CD4-positive, alpha-beta T cell treated with Interleukin-6 at 100 ng/mL for 8 hours (primary cell): ENCODE data around the gene PARK7.

Experiments
- DNase-seq: peaks from one replicate; pipeline ENCODE4 v3.0.0-alpha.2; 2020; ENCODE audit warnings: mixed read lengths, low spot score

PARK7 gene

DNA sequence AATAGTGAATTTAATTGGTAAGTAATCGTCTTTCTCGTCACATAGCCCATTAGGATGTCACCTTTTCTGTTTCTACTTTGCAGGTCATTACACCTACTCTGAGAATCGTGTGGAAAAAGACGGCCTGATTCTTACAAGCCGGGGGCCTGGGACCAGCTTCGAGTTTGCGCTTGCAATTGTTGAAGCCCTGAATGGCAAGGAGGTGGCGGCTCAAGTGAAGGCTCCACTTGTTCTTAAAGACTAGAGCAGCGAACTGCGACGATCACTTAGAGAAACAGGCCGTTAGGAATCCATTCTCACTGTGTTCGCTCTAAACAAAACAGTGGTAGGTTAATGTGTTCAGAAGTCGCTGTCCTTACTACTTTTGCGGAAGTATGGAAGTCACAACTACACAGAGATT lies 23.3 kb downstream of the PARK7 start:
- DNase-seq = no peak

DNA sequence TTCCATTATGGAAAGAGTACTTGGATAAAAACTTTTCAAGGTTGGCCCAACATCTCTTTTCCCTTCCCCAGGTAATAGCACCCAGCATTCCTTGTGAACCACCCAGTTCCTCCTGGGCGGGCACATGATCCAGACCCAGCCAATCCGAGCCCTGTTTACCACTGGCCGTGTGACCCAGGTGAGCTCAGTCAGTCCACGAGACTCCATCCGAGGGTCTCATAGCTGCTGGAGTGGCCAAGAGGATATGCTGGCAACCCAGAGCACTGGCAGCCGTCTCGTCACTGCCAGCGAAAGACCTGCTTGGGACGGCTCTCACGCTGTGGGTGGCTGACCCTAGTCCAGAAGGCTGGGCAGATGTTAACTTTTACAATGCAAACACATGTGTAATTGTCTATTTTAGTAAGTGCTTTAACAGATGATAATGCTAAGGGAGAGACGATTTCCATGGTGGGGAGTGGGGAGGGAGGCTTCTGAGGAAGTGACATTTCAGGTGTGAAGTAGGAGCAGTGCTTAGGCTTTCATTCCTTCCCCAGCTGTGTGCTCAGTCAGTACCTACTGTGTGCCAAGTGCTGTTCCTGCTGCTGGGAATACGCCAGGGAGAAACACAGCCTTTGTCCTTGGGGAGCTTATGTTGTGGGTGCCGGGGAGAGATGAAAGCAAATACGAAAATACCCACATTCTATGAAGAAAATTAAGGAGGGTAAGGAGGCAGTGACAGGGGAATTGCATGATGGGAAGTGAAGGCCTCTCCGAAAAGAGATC lies 24.5 kb downstream of the PARK7 start:
- DNase-seq = no peak

DNA sequence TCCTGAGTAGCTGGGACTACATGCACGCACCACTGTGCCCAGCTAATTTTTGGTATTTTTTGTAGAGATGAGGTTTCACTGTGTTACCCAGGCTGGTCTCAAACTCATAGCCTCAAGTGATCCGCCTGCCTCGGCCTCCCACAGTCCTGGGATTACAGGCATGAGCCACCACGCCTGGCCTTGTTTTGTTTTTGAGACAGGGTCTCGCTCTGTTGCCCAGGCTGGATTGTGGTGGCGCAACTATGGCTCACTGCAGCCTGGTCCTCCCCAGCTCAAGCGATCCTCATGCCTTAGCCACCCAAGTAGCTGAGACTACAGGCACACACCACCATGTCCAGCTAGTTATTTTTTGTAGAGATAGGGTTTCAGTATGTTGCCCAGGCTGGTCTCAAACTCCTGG lies 26.0 kb downstream of the PARK7 start:
- no peak for DNase-seq

DNA sequence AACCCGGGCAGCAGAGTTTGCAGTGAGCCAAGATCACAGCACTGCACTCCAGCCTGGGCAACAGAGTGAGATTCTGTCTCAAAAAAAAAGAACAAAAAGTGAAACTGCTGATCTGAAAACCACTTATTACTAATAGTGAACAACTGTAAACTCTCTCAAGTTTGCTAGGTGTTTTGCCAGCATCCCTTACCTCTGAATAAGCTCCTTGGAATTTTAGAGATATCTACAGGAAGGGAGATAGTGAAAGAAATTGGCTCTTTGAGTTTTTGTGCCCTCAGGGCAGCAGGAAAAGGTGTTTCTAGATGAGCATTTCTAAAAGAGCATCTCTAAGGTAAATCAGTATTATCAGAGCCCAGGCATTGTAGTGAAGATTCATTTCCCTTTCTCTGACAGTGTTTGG lies 27.1 kb downstream of the PARK7 start:
- DNase-seq = no peak

DNA sequence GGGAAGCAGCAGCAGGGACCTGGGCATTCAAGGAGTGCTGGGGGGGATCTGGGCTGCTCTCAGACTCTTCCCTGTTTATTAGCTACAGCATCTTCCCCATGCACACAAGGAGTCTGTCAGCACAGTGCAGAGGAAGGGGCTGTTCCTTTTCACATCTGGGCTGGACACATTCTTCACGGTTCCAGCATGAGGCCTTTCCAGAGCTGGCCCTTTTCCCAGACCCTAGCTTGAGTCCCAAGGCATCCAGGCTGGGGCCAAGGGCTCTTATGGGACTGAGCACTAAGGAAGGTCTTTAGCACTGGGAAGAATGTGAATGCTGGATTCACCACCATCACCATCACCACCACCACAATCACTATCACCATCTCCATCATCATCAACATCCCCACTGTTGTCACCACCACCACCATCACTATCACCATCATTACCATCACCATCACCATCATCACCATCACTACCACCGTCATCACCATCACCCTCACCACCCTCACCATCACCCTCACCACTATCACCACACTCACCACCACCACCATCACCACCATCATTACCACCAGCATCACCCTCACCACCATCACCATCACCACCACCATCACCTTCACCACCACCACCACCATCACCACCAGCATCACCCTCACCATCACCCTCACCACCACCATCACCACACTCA lies 28.4 kb downstream of the PARK7 start:
- no peak for DNase-seq

DNA sequence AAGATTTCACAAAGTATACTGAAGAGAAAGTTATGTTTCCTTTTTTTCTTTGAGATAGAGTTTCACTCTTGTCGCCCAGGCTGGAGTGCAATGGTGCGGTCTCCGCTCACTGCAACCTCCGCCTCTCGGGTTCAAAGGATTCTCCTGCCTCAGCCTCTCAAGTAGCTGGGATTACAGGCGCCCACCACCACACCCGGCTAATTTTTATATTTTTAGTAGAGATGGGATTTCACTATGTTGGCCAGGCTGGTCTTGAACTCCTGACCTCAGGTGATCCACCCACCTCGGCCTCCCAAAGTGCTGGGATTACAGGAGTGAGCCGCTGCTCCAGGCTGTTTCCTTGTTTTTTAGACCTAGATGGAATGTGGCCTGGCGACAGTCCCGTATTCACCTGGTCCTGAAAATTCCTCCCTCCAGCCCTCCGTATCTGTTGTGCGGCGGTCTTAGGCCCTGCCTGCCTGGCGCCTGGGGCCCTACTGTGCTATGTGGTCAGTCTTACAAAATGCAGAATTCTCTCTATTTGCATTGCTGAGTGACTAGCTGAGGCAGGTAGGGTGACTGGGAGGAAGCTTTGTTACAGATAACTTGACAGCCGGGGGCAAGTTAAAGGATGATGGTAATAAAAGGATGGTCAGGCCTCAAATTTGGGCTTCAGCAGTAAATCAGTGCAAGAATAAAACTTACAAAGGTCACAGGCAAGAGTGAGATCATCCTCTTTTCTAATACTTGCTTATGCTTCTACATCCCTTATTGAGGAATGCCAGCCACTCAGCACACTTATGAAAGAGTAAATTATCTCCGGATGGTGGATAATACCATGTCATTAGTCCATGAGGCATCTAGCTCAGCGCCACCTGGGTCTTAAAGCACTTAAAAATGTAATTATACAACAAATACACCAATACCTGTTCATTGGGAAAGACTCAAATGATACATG lies 30.3 kb downstream of the PARK7 start:
- no peak for DNase-seq

DNA sequence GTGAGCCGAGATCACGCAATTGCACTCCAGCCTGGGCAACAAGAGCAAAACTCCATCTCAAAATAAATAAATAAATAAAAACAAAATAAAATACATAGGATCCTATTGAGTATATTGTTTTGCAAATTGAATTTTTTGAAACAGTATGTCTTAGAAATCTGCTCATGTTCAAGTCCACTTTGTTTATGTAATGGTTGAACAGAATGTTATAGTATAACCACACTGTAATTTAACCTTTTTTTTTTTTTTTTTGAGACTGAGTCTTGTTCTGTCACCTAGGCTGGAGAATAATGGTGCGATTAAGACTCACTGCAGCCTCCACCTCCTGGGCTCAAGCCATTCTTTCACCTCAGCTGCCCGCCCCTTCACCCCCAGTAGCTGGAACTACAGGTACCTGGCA lies 31.4 kb downstream of the PARK7 start:
- no peak for DNase-seq

DNA sequence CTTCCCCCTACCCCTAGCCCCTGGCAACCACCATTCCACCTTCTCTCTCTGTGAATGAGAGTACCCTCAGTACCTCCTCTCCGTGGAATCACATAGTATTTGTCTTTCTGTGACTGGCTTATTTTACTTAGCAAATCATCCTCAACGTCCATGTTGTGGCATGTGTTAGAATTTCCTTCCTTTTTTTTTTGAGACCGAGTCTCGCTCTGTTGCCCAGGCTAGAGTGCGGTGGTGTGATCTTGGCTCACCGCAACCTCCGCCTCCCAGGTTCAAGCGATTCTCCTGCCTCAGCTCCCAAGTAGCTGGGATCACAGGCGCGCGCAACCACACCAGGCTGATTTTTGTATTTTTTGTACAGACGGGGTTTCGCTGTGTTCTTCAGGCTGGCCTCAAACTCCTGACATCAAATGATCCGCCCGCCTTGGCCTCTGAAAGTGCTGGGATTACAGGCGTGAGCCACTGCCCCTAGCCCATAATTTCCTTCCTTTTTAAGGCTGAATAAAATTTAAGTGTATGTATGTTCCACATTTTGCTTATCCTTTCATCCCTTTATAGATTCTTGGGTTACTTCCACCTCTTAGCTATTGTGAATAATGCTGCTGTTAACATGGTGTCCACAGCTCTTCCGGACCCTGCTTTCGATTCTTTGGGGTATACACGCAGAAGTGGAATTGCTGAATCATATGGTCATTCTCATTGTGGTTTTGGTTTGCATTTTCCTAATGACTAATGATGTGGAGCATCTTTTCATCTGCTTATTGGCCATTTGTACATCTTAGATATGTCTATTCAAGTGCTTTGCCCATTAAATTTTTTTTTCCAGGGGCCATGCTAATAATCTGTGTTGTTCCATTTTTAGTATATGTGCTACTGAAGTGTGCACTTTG lies 32.3 kb downstream of the PARK7 start:
- DNase-seq = no peak

DNA sequence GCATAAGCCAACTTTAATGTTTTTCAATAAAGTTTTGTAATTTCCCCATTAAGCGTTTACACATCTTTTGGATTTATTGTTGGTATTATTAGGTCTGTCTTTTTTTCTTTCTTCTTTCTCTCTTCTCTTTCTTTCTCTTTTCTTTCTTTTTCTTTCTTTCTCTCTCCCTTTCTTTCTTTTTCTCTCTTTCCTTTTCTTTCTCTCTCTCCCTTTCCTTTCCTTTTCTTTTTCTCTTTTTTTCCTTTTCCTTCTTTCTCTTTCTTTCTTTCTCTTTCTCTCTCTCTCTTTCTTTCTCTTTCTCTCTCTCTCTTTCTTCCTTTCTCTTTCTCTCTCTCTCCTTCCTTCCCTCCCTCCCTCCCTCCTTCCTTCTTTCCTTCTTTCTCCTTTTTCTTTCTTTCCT lies 33.3 kb downstream of the PARK7 start:
- no peak for DNase-seq

DNA sequence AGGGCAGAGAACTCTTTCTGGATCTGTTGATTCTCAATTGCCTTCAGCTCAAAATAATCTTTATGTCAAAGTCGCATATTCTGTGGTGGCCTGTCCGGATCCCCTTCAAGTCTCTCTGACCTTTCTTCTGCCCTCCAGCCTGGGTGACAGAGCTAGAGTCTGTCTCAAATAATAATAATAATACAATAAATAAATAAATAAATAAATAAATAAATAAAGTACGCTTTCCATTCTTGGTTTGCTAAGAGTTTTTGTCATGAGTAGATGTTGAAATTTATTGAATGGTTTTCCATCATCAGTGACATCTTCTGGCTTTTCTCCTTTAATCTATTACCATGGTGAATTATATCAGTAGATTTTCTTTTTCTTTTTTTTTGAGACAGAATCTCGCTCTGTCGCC lies 33.9 kb downstream of the PARK7 start:
- DNase-seq = no peak

DNA sequence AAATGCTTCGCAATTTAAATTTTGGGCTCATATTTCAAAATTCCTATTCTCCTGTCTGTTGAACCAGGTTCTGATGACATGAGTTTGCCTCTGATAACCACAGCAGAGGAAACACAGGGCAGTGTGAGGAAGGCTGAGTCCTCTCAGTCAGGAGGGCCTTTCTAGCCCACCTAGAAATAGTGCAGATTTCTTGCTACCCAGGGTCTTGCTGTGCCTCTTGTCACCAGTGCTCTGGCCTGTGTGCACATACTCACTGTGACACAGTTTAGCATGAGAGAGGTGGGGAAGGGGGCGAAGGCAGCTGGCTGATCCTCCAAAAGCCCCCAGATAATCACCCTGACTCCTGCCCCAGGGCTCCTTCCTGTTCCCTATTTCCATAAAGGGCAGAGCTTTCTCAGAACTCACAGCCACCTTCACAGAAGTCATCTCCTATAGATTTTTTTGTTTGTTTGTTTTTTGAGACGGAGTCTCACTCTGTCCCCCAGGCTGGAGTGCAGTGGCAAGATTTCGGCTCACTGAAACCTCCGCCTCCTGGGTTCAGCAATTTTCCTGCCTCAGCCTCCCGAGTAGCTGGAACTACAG lies 40.9 kb downstream of the PARK7 start:
- DNase-seq = no peak

DNA sequence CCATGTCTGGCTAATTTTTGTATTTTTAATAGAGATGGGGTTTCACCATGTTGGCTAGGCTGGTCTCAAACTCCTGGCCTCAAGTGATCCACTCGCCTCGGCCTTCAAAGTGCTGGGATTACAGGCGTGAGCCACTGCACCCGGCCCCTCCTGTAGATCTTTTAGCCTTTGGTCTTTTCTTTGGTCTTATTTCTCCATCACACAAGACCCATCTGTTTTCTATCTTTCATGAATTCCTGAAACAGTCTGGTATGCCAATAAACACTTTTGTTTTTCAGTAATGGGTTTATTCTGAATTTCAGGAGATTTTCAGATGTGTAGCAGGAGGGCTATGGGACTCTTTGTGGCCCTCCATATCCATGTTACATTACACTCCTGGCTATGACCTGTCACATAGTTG lies 41.4 kb downstream of the PARK7 start:
- DNase-seq = no peak

DNA sequence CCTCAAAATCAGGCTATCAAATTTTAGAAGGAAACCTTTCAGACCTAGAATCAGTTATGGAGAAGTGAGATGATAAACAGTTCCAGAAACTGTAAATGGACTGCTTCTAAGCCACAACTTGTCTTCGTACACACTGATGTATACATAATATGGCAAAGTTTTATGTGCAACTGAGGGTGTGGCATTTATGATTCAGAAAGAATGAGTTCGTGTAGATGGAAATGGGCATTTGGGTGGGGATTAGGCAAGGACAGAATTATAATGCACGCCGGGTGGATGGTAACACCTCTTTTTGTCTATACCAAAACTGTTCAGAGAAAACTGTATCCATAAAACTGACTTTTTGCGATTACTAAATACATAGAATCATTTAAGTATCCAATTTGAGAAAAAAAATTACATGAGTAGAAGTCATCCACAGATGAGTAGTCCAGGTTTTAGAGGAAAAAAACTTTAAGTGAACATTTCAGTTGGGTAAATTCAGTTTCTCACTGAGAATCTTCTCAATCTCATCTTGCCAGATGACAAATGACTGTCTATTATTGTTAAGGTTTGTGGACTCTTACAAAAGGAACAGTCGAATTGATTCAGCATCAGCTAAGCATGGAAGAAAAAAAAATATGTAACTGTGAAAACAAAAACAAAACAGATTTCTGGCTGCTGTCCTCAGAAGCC lies 42.1 kb downstream of the PARK7 start:
- no peak for DNase-seq

DNA sequence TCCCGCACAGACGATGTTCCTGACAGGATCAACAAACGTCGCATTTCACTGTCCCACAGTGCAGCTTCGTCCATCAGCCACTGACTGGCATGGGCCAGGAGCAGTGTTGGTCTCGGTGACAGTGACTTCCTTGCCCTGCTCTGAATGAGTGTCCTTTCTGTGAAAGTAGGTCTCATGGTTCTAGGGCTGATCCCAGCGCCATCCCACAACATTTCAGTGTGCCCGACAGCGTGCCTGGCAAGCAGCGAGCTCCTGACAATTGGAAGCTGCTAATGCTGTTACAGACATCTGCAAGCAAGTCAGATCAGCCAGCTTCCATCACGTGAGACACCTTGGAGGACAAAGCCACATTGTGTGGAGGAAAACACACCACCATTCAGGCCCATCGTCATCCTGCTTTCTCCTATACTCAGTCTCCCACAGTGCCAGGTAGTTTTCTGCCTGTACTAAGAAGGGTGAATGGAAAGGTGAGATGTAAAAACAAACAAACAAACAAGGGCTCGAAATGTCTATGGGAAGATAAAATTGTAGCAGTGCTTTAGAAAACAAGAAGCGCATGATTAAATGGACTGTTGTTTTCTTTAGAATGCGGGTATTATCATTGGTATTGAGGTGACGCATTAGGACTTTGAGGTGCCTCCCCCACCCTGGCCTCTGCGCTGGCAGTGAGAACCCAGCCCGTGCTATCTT lies 42.7 kb downstream of the PARK7 start:
- no peak for DNase-seq

DNA sequence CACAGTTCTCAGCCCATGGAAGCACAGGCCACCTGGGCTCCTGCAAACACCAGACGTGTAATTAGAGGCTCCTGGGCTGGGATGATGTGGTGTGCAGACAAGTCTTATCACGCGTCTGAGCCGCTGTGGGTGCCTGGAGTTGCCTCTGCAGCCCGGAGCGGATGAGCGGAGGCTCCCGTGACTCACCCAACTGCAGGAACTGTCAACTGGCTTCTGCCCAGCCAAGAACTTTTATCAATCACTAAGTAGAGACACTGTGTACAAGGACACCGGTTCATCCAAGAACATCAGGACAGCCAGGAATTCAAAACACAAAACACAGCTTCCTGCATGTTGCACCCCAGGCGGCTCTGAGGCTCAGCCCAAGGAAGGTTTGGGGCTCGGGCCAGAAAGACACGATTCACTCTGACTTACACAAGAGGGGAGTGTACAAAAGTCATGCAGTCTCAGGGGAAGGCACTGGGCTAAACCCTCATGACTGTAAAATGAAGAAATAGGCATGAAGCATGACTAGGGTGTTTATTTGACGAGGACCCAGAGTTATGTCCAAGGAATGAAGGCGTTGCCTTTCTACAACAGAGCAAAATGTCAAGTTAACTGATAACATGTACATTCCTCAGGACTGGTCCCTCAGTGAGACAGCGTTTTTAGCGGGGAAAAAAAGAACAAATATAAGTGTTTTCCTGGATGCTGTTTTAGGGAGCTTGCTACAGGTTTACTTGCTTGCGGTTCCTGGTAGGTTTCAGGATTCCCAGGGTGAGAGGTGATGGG lies 43.5 kb downstream of the PARK7 start:
- DNase-seq = no peak

DNA sequence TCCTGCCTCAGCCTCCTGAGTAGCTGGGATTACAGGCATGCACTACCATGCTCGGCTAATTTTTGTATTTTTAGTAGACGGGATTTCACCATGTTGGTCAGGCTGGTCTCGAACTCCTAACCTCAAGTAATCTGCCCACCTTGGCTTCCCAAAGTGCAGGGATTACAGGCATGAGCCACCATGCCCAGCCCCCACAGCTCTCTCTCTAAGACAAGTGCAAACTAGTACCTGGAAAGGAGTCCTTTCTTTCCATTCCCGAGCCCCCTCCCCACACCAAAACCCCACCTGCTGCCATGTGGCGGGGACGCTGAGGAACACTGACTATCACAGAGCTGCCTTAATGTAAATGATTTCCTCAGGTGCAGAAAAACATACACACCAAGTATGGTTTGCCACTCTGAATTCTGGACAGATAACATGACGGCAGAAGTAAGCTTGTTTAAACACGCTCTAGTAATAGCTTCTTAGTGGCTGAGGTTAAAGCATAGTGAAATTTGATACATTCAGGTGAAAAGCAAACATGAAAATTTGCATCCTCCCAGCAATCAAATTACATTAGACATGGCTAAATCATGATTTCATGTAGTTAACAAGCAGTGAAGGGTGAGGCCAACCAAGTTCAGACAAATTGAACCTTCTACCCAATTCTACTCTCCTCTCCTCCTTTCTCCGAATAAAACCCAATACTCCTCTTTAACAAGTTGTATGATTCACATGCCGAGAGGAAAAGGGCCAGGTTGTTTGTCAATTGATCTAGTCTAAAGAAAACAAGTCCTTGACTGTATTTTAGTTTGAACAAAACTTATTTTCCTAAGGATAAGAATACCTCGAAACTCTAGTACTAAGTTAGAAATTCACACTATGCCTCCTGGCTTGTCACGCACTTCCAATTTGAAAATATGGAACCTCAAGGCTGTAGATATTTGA lies 44.8 kb downstream of the PARK7 start:
- DNase-seq = no peak

DNA sequence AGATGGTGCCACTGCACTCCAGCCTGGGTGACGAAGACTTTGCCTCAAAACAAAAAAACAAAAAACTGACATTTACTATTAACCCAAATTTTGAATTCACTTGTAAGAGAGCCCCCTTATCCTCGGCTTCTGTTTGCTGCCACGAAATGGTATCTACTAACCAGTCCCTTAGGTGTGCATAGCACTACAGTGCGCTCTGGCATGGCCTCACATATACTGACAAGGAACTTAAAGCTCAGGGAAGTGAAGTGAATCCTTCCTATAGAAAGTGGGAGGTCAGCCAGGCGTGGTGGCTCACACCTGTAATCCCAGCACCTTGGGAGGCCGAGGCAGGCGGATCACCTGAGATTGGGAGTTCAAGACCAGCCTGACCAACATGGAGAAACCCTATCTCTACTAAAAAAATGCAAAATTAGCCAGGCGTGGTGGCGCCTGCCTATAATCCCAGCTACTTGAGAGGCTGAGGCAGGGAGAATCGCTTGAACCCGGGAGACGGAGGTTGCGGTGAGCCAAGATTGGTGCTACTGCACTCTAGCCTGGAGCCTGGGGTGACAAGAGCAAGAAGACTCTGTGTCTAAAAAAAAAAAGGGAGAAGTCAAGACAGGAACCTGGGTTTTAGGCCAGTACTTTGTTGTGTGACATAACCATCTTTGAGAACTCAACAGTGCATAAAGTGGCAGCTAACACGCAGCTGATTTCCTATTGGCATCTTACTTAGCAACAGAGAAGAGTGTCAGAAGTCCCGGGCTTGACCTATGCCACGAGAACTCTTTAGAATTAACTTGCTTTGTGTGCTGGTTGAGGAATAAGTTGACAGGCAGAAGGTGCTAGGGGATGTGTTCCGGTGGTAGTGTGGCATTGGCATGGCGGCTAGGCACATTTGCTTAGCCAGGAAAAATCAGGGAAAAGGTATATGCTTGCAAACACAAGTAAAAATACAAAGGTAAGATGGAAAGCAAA lies 47.8 kb downstream of the PARK7 start:
- no peak for DNase-seq
